H9 (cell line): ENCODE data around the gene NT5C. TPM values are rescaled to one million over a fixed set of nuclear protein-coding genes. Genes with fewer than 3 reads are reported as not detected.

Source experiments
- DNase-seq: peaks from one replicate; pipeline ENCODE4 v3.0.0-alpha.2; 2017
- H2AFZ ChIP-seq: one replicate; pipeline ENCODE4 v1.6.1; 2013; ENCODE audit warnings: mild to moderate bottlenecking, low read length, control low read depth, moderate library complexity
- H2AK5ac ChIP-seq: 2 replicates; pipeline ENCODE4 v1.6.1; 2013; ENCODE audit warnings: low read length, control low read depth, mixed read lengths; ENCODE audit not compliant: insufficient read length
- H2BK120ac ChIP-seq: one replicate; pipeline ENCODE4 v1.6.1; 2013; ENCODE audit warnings: low read depth, mild to moderate bottlenecking, low read length, control low read depth, inconsistent platforms; ENCODE audit not compliant: poor library complexity, severe bottlenecking
- H2BK12ac ChIP-seq: 2 replicates; pipeline ENCODE4 v1.6.1; 2013; ENCODE audit warnings: low read length, control low read depth, mixed read lengths, low read depth; ENCODE audit not compliant: insufficient read length
- H2BK15ac ChIP-seq: 2 replicates; pipeline ENCODE4 v1.6.1; 2013; ENCODE audit warnings: low read depth, low read length, control low read depth
- H2BK20ac ChIP-seq: one replicate; pipeline ENCODE4 v1.6.1; 2013; ENCODE audit warnings: low read depth, mild to moderate bottlenecking, low read length, control low read depth, inconsistent platforms; ENCODE audit not compliant: poor library complexity, severe bottlenecking
- H2BK5ac ChIP-seq: 2 replicates; pipeline ENCODE4 v1.6.1; 2013; ENCODE audit warnings: low read length, control low read depth, mixed read lengths; ENCODE audit not compliant: insufficient read length
- H3K14ac ChIP-seq: 2 replicates; pipeline ENCODE4 v1.6.1; 2013; ENCODE audit warnings: low read length, control low read depth; ENCODE audit not compliant: insufficient read depth
- H3K18ac ChIP-seq: 2 replicates; pipeline ENCODE4 v1.6.1; 2013; ENCODE audit warnings: low read depth, mild to moderate bottlenecking, mixed read lengths, low read length, control low read depth; ENCODE audit not compliant: insufficient read length
- H3K23ac ChIP-seq: 2 replicates; pipeline ENCODE4 v1.6.1; 2013; ENCODE audit warnings: low read length, control low read depth, mixed read lengths, low read depth; ENCODE audit not compliant: insufficient read length
- H3K23me2 ChIP-seq: 2 replicates; pipeline ENCODE4 v1.6.1; 2013; ENCODE audit warnings: low read depth, mild to moderate bottlenecking, mixed read lengths, low read length, control low read depth; ENCODE audit not compliant: insufficient read length, poor library complexity, severe bottlenecking
- H3K27ac ChIP-seq: 2 replicates; pipeline ENCODE4 v1.5.1; 2013; ENCODE audit warnings: low read length, control low read depth, mixed read lengths, low read depth; ENCODE audit not compliant: insufficient read length
- H3K27me3 ChIP-seq: 2 replicates; pipeline ENCODE4 v1.6.1; 2013; ENCODE audit warnings: low read length, control low read depth, inconsistent platforms; ENCODE audit not compliant: insufficient read depth
- H3K4ac ChIP-seq: 2 replicates; pipeline ENCODE4 v1.6.1; 2013; ENCODE audit warnings: low read depth, mild to moderate bottlenecking, control low read depth, inconsistent platforms, low read length, moderate library complexity
- H3K4me1 ChIP-seq: 2 replicates; pipeline ENCODE4 v1.6.1; 2013; ENCODE audit warnings: low read length, control low read depth, inconsistent platforms; ENCODE audit not compliant: insufficient read depth
- H3K4me2 ChIP-seq: 2 replicates; pipeline ENCODE4 v1.6.1; 2013; ENCODE audit warnings: low read length, control low read depth, mixed read lengths; ENCODE audit not compliant: insufficient read length, insufficient read depth
- H3K56ac ChIP-seq: 2 replicates; pipeline ENCODE4 v1.6.1; 2013; ENCODE audit warnings: low read depth, mild to moderate bottlenecking, mixed read lengths, low read length, control low read depth; ENCODE audit not compliant: insufficient read length
- H3K79me1 ChIP-seq: 2 replicates; pipeline ENCODE4 v1.6.1; 2013; ENCODE audit warnings: low read depth, mild to moderate bottlenecking, moderate library complexity, low read length, control low read depth, inconsistent platforms; ENCODE audit not compliant: insufficient read depth, poor library complexity, severe bottlenecking
- H3K79me2 ChIP-seq: 2 replicates; pipeline ENCODE4 v1.6.1; 2013; ENCODE audit warnings: low read length, control low read depth, inconsistent platforms; ENCODE audit not compliant: insufficient read depth
- H3K9ac ChIP-seq: 2 replicates; pipeline ENCODE4 v1.6.1; 2013; ENCODE audit warnings: low read length, control low read depth, mixed read lengths; ENCODE audit not compliant: insufficient read length; ENCODE audit errors: extremely low read depth
- H3K9me3 ChIP-seq: one replicate; pipeline ENCODE4 v1.6.1; 2013; ENCODE audit warnings: low read depth, low read length, inconsistent platforms; ENCODE audit not compliant: control insufficient read depth
- H3T11ph ChIP-seq: one replicate; pipeline ENCODE4 v1.6.1; 2013; ENCODE audit warnings: mild to moderate bottlenecking, low read length, control low read depth, inconsistent platforms
- H4K20me1 ChIP-seq: one replicate; pipeline ENCODE4 v1.6.1; 2013; ENCODE audit not compliant: control insufficient read depth, insufficient read length, insufficient read depth
- H4K5ac ChIP-seq: 2 replicates; pipeline ENCODE4 v1.6.1; 2013; ENCODE audit warnings: low read depth, mild to moderate bottlenecking, mixed read lengths, low read length, control low read depth; ENCODE audit not compliant: insufficient read length
- H4K8ac ChIP-seq: replicated peaks from 2 replicates; pipeline ENCODE4 v1.6.1; 2013; ENCODE audit warnings: low read length, control low read depth, mixed read lengths, low read depth; ENCODE audit not compliant: insufficient read length
- H4K91ac ChIP-seq: 2 replicates; pipeline ENCODE4 v1.6.1; 2013; ENCODE audit warnings: low read depth, mild to moderate bottlenecking, moderate library complexity, mixed read lengths, low read length, control low read depth; ENCODE audit not compliant: insufficient read length
- H3K27ac Mint-ChIP-seq, 3 experiments: 2 replicates in 2 of 3; 3 replicates in 1 of 3; pipeline ENCODE4 v1.8.0; 2020 to 2021; ENCODE audit warnings: mixed read lengths in 3 of 3, mild to moderate bottlenecking in 1 of 3, moderate library complexity in 1 of 3
- H3K27me3 Mint-ChIP-seq: 2 replicates; pipeline ENCODE4 v1.8.0; 2021; ENCODE audit warnings: low read depth, mild to moderate bottlenecking, moderate library complexity, mixed read lengths
- H3K36me3 Mint-ChIP-seq, 3 experiments: 2 replicates in 2 of 3; 3 replicates in 1 of 3; pipeline ENCODE4 v1.8.0; 2020 to 2021; ENCODE audit warnings: low read depth in 3 of 3, mixed read lengths in 3 of 3; ENCODE audit not compliant: insufficient read depth in 1 of 3
- H3K4me1 Mint-ChIP-seq, 2 experiments: 2 replicates each; pipeline ENCODE4 v1.8.0; 2020; ENCODE audit warnings: mixed read lengths in 2 of 2
- H3K4me3 Mint-ChIP-seq, 2 experiments: 2 replicates in 1 of 2; 3 replicates in 1 of 2; pipeline ENCODE4 v1.8.0; 2020 to 2021; ENCODE audit warnings: mild to moderate bottlenecking in 2 of 2, mixed read lengths in 2 of 2, moderate library complexity in 1 of 2
- H3K9me3 Mint-ChIP-seq, 2 experiments: 2 replicates in 1 of 2; 3 replicates in 1 of 2; pipeline ENCODE4 v1.8.0; 2020; ENCODE audit warnings: mild to moderate bottlenecking in 2 of 2, mixed read lengths in 2 of 2, moderate library complexity in 1 of 2
- CTCF ChIP-seq: fragments of 200-600 bp; sonication (generic); conservative IDR thresholded peaks from 3 replicates; pipeline ENCODE4 v1.8.0; 2021; ENCODE audit warnings: antibody characterized with exemption, mild to moderate bottlenecking
- WGBS: extraction: QIAGEN DNeasy Blood & Tissue Kit; methylation state at CpG from one replicate; pipeline ENCODE4 v1.1.7; 2013; ENCODE audit warnings: missing lambda C conversion rate, low lambda C conversion rate, mixed read lengths; ENCODE audit not compliant: insufficient read length; ENCODE audit errors: extremely low coverage; 5-methylcytosine and 5-hydroxymethylcytosine counted together
- total RNA-seq: library from RNA; stranded (reverse); gene quantifications from 2 replicates; pipeline ENCODE4 v1.2.1, GENCODE V29; 2021

NT5C gene
- total RNA-seq, 1 experiment from 2014 or later: 77.7 TPM

GRCh38 chr17:75081611-75082540 is 49.7 kb downstream of the NT5C start:
- Histone ChIP-seq H3K27me3 (no peaks in the 10 kb centered on the region), H3K79me1 (no peaks in the 10 kb centered on the region), H3T11ph (no peak overlapping the region), H2BK20ac (no peak overlapping the region), H3K9ac (no peak overlapping the region), H2BK120ac (no peak overlapping the region), H2BK15ac (no peak overlapping the region), H2AFZ (no peak overlapping the region), H4K8ac (no peak overlapping the region), H3K56ac (no peak overlapping the region), H3K23me2 (no peaks in the 10 kb centered on the region), H3K27ac (no peak overlapping the region), H3K9me3 (no peaks in the 10 kb centered on the region), H2BK5ac (no peak overlapping the region), H3K79me2 (no peaks in the 10 kb centered on the region), H4K20me1 (no peaks in the 10 kb centered on the region), H3K18ac (no peak overlapping the region), H3K14ac (no peak overlapping the region), H3K23ac (no peak overlapping the region), H3K4ac (no peak overlapping the region), H3K4me2 (no peak overlapping the region), H2BK12ac (no peak overlapping the region), H3K4me1 (peaks cover 9% of the 10 kb centered on the region; the same call in 1 of the 2 replicates), H4K5ac (no peak overlapping the region), H4K91ac (no peak overlapping the region), H2AK5ac (no peak overlapping the region)
- peak overlapping the region in 1 of 3 experiments; percentile 22; a peak in 3 of 7 replicates for H3K27ac Mint-ChIP-seq
- H3K4me3 Mint-ChIP-seq: no peak overlapping the region
- H3K9me3 Mint-ChIP-seq: no peaks in the 10 kb centered on the region
- no CpG with 5 or more reads among the region's 13 CpGs for WGBS
- no peak for TF ChIP-seq CTCF
- no peaks in the 10 kb centered on the region; the same call in 1 of the 2 replicates for H3K27me3 Mint-ChIP-seq
- DNase-seq: no peak
- H3K36me3 Mint-ChIP-seq: no peaks in the 10 kb centered on the region
- H3K4me1 Mint-ChIP-seq: peaks cover 43% of the 10 kb centered on the region in 2 experiments

Other genes starting within 250 kb of the NT5C start
- gene FADS6, start 238.1 kb downstream of the NT5C start, total RNA-seq: 0.94 and 1.2 TPM in 2 replicates
- 2.5 and 2.7 TPM in 2 replicates for gene USH1G, start 208.5 kb downstream of the NT5C start, total RNA-seq
- 0.11 TPM in 1 of 2 replicates, not detected in the other for gene OTOP2, start 207.5 kb downstream of the NT5C start, total RNA-seq
- gene OTOP3, start 195.8 kb downstream of the NT5C start, total RNA-seq: not detected in 2 replicates
- 12.7 and 13.9 TPM in 2 replicates for gene HID1, start 159.0 kb downstream of the NT5C start, total RNA-seq
- 23.3 and 24.0 TPM in 2 replicates for gene CDR2L, start 144.1 kb downstream of the NT5C start, total RNA-seq
- 41.0 and 43.2 TPM in 2 replicates for gene MRPL58, start 119.1 kb downstream of the NT5C start, total RNA-seq
- gene ATP5PD, start 84.8 kb downstream of the NT5C start, total RNA-seq: 344 TPM in 2 replicates
- 40.1 and 41.6 TPM in 2 replicates for gene KCTD2, start 84.5 kb downstream of the NT5C start, total RNA-seq
- gene SLC16A5, start 43.8 kb downstream of the NT5C start, total RNA-seq: 17.0 and 17.1 TPM in 2 replicates
- gene ARMC7, start 21.8 kb downstream of the NT5C start, total RNA-seq: 22.4 and 22.8 TPM in 2 replicates
- gene JPT1, start 22.8 kb upstream of the NT5C start, total RNA-seq: 265 and 275 TPM in 2 replicates
- gene SUMO2, start 51.2 kb upstream of the NT5C start, total RNA-seq: 813 and 824 TPM in 2 replicates
- gene NUP85, start 73.9 kb upstream of the NT5C start, total RNA-seq: 136 and 145 TPM in 2 replicates
- gene GGA3, start 129.9 kb upstream of the NT5C start, total RNA-seq: 50.3 and 58.2 TPM in 2 replicates
- 93.7 and 97.4 TPM in 2 replicates for gene MRPS7, start 130.1 kb upstream of the NT5C start, total RNA-seq
- gene MIF4GD, start 139.5 kb upstream of the NT5C start, total RNA-seq: 24.0 and 26.1 TPM in 2 replicates
- gene SLC25A19, start 157.7 kb upstream of the NT5C start, total RNA-seq: 24.2 and 27.2 TPM in 2 replicates